ENCODE measurements around the gene GSTP1. TPM values are rescaled to one million over a fixed set of nuclear protein-coding genes. Genes with fewer than 3 reads are reported as not detected.

GSTP1 gene
- total RNA-seq, 1 donor from 2014 or later, result 1,931 TPM

GRCh38 chr11:67629386-67630227 lies 46.0 kb downstream of the GSTP1 start, which contains the start of gene NUDT8:
NUDT8 (minus strand) TSS chr11:67629937; CDS start chr11:67629911, 26 bp downstream.
- DNase-seq (ENCODE audit: low read depth), result peak; percentile 58
- peak; percentile 89 for TF ChIP-seq CTCF (IDR thresholded peaks at IDR 0.05; ENCODE audit: insufficient read depth, low read length, severe bottlenecking)
- FAIRE-seq, result no peak
- peak within 1 kb of the TSS; percentile 59 for H3K4me3 ChIP-seq (ENCODE audit: low read depth, low read length)
- no peaks in the 10 kb centered on the region for H3K27me3 ChIP-seq (ENCODE audit: control insufficient read depth, insufficient read depth, low read length)
- H3K36me3 ChIP-seq (ENCODE audit: control insufficient read depth, insufficient read depth, low read length), result no peaks in the 10 kb centered on the region

- FAIRE-seq, result no peak
- no peaks in the 10 kb centered on the region for H3K36me3 ChIP-seq (ENCODE audit: control insufficient read depth, insufficient read depth, low read length)
- no peaks in the 10 kb centered on the region for H3K27me3 ChIP-seq (ENCODE audit: control insufficient read depth, insufficient read depth, low read length)
- DNase-seq (ENCODE audit: low read depth), result peak; percentile 86
- H3K4me3 ChIP-seq (ENCODE audit: low read depth, low read length), result peak overlapping the region; percentile 59
- peak; percentile 91 for TF ChIP-seq CTCF (IDR thresholded peaks at IDR 0.05; ENCODE audit: insufficient read depth, low read length, severe bottlenecking)
These were observed 46.8 kb downstream of the GSTP1 start for GRCh38 chr11:67630228-67630942.

- FAIRE-seq (no peak), DNase-seq (ENCODE audit: low read depth) (no peak)
- Histone ChIP-seq H3K36me3 (ENCODE audit: control insufficient read depth, insufficient read depth, low read length) (no peaks in the 10 kb centered on the region), H3K27me3 (ENCODE audit: control insufficient read depth, insufficient read depth, low read length) (no peaks in the 10 kb centered on the region), H3K4me3 (ENCODE audit: low read depth, low read length) (peak overlapping the region; percentile 52)
- TF ChIP-seq CTCF (IDR thresholded peaks at IDR 0.05; ENCODE audit: insufficient read depth, low read length, severe bottlenecking), result no peak
These were observed 47.3 kb downstream of the GSTP1 start for GRCh38 chr11:67630943-67631331.

- no peak overlapping the region for H3K4me3 ChIP-seq (ENCODE audit: low read depth, low read length)
- H3K27me3 ChIP-seq (ENCODE audit: control insufficient read depth, insufficient read depth, low read length), result no peaks in the 10 kb centered on the region
- no peak for FAIRE-seq
- DNase-seq (ENCODE audit: low read depth), result no peak
- H3K36me3 ChIP-seq (ENCODE audit: control insufficient read depth, insufficient read depth, low read length), result no peaks in the 10 kb centered on the region
- TF ChIP-seq CTCF (IDR thresholded peaks at IDR 0.05; ENCODE audit: insufficient read depth, low read length, severe bottlenecking), result no peak
These were observed 47.8 kb downstream of the GSTP1 start for GRCh38 chr11:67631411-67631810.

GRCh38 chr11:67631853-67632174 lies 48.2 kb downstream of the GSTP1 start:
- FAIRE-seq (no peak), DNase-seq (ENCODE audit: low read depth) (no peak)
- H3K4me3 ChIP-seq (ENCODE audit: low read depth, low read length), result no peak overlapping the region
- H3K36me3 ChIP-seq (ENCODE audit: control insufficient read depth, insufficient read depth, low read length), result no peaks in the 10 kb centered on the region
- TF ChIP-seq CTCF (IDR thresholded peaks at IDR 0.05; ENCODE audit: insufficient read depth, low read length, severe bottlenecking), result no peak
- H3K27me3 ChIP-seq (ENCODE audit: control insufficient read depth, insufficient read depth, low read length), result no peaks in the 10 kb centered on the region
